GM23338 (cell line): ENCODE measurements around the gene TFAP2E. TPM values are rescaled to one million over a fixed set of nuclear protein-coding genes. Genes with fewer than 3 reads are reported as not detected.

Experiments used
- ATAC-seq: fragments of 200-7000 bp; cut with Tn5 transposase; 3 replicates; pipeline ENCODE4 v1.9.1; 2020
- DNase-seq: peaks from one replicate; pipeline ENCODE4 v3.0.0-alpha.2; 2015; ENCODE audit warnings: low spot score
- H2AFZ ChIP-seq: fragments of 200-600 bp; sonication (generic); 2 replicates; pipeline ENCODE4 v1.8.0; 2016; ENCODE audit warnings: antibody characterized with exemption, mild to moderate bottlenecking, moderate library complexity
- H3F3A ChIP-seq: fragments of 200-600 bp; sonication (generic); replicated peaks from 2 replicates; pipeline ENCODE4 v1.8.0; 2017; ENCODE audit warnings: antibody characterized with exemption, mixed run types, low read depth
- H3K27ac ChIP-seq: fragments of 200-600 bp; sonication (generic); 2 replicates; pipeline ENCODE4 v1.6.1; 2016; ENCODE audit warnings: low read depth
- H3K27me3 ChIP-seq: fragments of 200-600 bp; sonication (generic); 2 replicates; pipeline ENCODE4 v1.8.0; 2016; ENCODE audit warnings: mild to moderate bottlenecking, mixed run types, moderate library complexity; ENCODE audit not compliant: insufficient read depth
- H3K36me3 ChIP-seq: fragments of 200-600 bp; sonication (generic); 2 replicates; pipeline ENCODE4 v1.8.0; 2016; ENCODE audit warnings: mild to moderate bottlenecking; ENCODE audit not compliant: insufficient read depth
- H3K4me1 ChIP-seq: fragments of 200-600 bp; sonication (generic); 2 replicates; pipeline ENCODE4 v1.8.0; 2016; ENCODE audit warnings: mild to moderate bottlenecking, moderate library complexity; ENCODE audit not compliant: insufficient read depth
- H3K4me2 ChIP-seq: fragments of 200-600 bp; sonication (generic); 2 replicates; pipeline ENCODE4 v1.7.1; 2017; ENCODE audit warnings: mixed run types
- H3K4me3 ChIP-seq: fragments of 200-600 bp; sonication (generic); 2 replicates; pipeline ENCODE4 v1.6.1; 2016; ENCODE audit warnings: mixed run types
- H3K79me2 ChIP-seq: fragments of 200-600 bp; sonication (generic); replicated peaks from 2 replicates; pipeline ENCODE4 v1.8.0; 2017; ENCODE audit warnings: mild to moderate bottlenecking; ENCODE audit not compliant: insufficient read depth
- H3K9me2 ChIP-seq: fragments of 200-600 bp; sonication (generic); 2 replicates; pipeline ENCODE4 v1.8.0; 2017; ENCODE audit not compliant: insufficient read depth
- H4K20me1 ChIP-seq: fragments of 200-600 bp; sonication (generic); replicated peaks from 2 replicates; pipeline ENCODE4 v1.8.0; 2017; ENCODE audit warnings: mild to moderate bottlenecking; ENCODE audit not compliant: insufficient read depth
- H3K27ac Mint-ChIP-seq: 2 replicates; pipeline ENCODE4 v1.8.0; 2020; ENCODE audit warnings: inconsistent platforms, mild to moderate bottlenecking, moderate library complexity, mixed read lengths
- H3K27me3 Mint-ChIP-seq: 3 replicates; pipeline ENCODE4 v1.8.0; 2022; ENCODE audit warnings: low read depth, mild to moderate bottlenecking, moderate library complexity, mixed read lengths, inconsistent platforms; ENCODE audit not compliant: insufficient read depth, poor library complexity
- H3K36me3 Mint-ChIP-seq: 3 replicates; pipeline ENCODE4 v1.8.0; 2021; ENCODE audit warnings: low read depth, mild to moderate bottlenecking, inconsistent platforms, moderate library complexity, mixed read lengths
- H3K4me1 Mint-ChIP-seq: 3 replicates; pipeline ENCODE4 v1.8.0; 2020; ENCODE audit warnings: mild to moderate bottlenecking, inconsistent platforms, mixed read lengths
- H3K4me3 Mint-ChIP-seq: 3 replicates; pipeline ENCODE4 v1.8.0; 2021; ENCODE audit warnings: moderate library complexity, mild to moderate bottlenecking, inconsistent platforms, mixed read lengths
- H3K9me3 Mint-ChIP-seq: 3 replicates; pipeline ENCODE4 v1.8.0; 2020; ENCODE audit warnings: moderate library complexity, mild to moderate bottlenecking, inconsistent platforms, mixed read lengths
- CREB1 ChIP-seq: fragments of 250-450 bp; sonication (Bioruptor Pico); IDR thresholded peaks from 2 replicates; pipeline ENCODE4 v1.5.0; 2020; ENCODE audit warnings: low read depth, mild to moderate bottlenecking, moderate library complexity
- EZH2 ChIP-seq: fragments of 200-600 bp; sonication (generic); IDR thresholded peaks from one replicate; pipeline ENCODE4 v1.8.0; 2017; ENCODE audit warnings: antibody characterized with exemption, mild to moderate bottlenecking, low read depth; ENCODE audit not compliant: unreplicated experiment
- EZH2phosphoT487 ChIP-seq: fragments of 200-600 bp; sonication (generic); IDR thresholded peaks from one replicate; pipeline ENCODE4 v1.8.1; 2018; ENCODE audit warnings: antibody characterized with exemption; ENCODE audit not compliant: unreplicated experiment
- NANOG ChIP-seq: IDR thresholded peaks from 2 replicates; pipeline ENCODE4 v1.6.1; 2016; ENCODE audit warnings: antibody characterized with exemption, borderline replicate concordance
- POLR2AphosphoS5 ChIP-seq: IDR thresholded peaks from 2 replicates; pipeline ENCODE4 v1.6.1; 2016; ENCODE audit warnings: antibody characterized with exemption, low read depth
- ZNF462 ChIP-seq: fragments of 250-450 bp; sonication (Bioruptor Pico); IDR thresholded peaks from 2 replicates; pipeline ENCODE4 v1.5.0; 2020; ENCODE audit warnings: mild to moderate bottlenecking, moderate library complexity
- polyA plus RNA-seq: library from polyadenylated mRNA; unstranded; fragments of >200 nt; fragmentation: Nextera tagmentation; extraction: Ambion mirVana; gene quantifications from 2 replicates; pipeline ENCODE4 v1.2.1, GENCODE V29; 2016
- total RNA-seq: library from RNA; depleted of rRNA; stranded (reverse); fragments of >200 nt; shearing (Covaris generic); gene quantifications from 2 replicates; pipeline ENCODE4 v1.2.3, GENCODE V29; 2014

Gene TFAP2E
- total and polyA plus RNA-seq, 2 experiments from 2014 or later, result 0.34 to 1.4 TPM

GRCh38 chr1:35572296-35572695 lies 818 bp upstream of the TFAP2E start (continued):
- TF ChIP-seq ZNF462 (CRISPR knock-in tag) (no peak), CREB1 (CRISPR knock-in tag) (no peak), NANOG (no peak)

GRCh38 chr1:35574125-35574654 lies 1.1 kb downstream of the TFAP2E start:
- Mint-ChIP-seq H3K9me3 (no peaks in the 10 kb centered on the region), H3K4me1 (peaks cover 32% of the 10 kb centered on the region), H3K4me3 (peak overlapping the region; percentile 47), H3K36me3 (no peaks in the 10 kb centered on the region; the same call in 2 of the 3 replicates), H3K27me3 (peaks cover 89% of the 10 kb centered on the region), H3K27ac (no peak overlapping the region)
- H3K4me2 ChIP-seq, result peak overlapping the region; percentile 99
- peaks cover 38% of the 10 kb centered on the region for H3K4me1 ChIP-seq
- H3K79me2 ChIP-seq, result no peaks in the 10 kb centered on the region
- no peak for ATAC-seq
- peak; percentile 37 for DNase-seq
- H3K27ac ChIP-seq, result no peak overlapping the region
- peaks cover 100% of the 10 kb centered on the region for H3K27me3 ChIP-seq
- peak overlapping the region; percentile 84 for H3K4me3 ChIP-seq
- H3K36me3 ChIP-seq, result no peaks in the 10 kb centered on the region; the same call in 1 of the 2 replicates
- H3F3A ChIP-seq, result peaks cover 24% of the 10 kb centered on the region
- H2AFZ ChIP-seq, result peak overlapping the region; percentile 43
- no peaks in the 10 kb centered on the region for H4K20me1 ChIP-seq
- H3K9me2 ChIP-seq, result no peaks in the 10 kb centered on the region
- TF ChIP-seq POLR2AphosphoS5, result no peak
- peak; percentile 34 for TF ChIP-seq EZH2phosphoT487
- TF ChIP-seq EZH2, result no peak
